IMR-90 (cell line): ENCODE results near the gene ASXL1. TPM values are rescaled to one million over a fixed set of nuclear protein-coding genes. Genes with fewer than 3 reads are reported as not detected.

Experiments used
- ATAC-seq: fragments of 200-7000 bp; cut with Tn5 transposase; 2 replicates; pipeline ENCODE4 v1.9.1; 2020; ENCODE audit warnings: low read depth, mild to moderate bottlenecking, moderate library complexity
- BruUV-seq: library from RNA; stranded (reverse); fragments of 400-500 nt; replicated peaks from 2 replicates; lab custom pipeline; 2021; lab: Mats Ljungman, UMichigan
- CTCF ChIA-PET: fragments of 300-600 bp; formaldehyde crosslinking; extraction: SDS; loops from one replicate; lab custom pipeline; 2021; ENCODE audit warnings: antibody characterized with exemption; lab: Yijun Ruan, JAX
- POLR2A ChIA-PET: fragments of 300-600 bp; sonication (Branson Sonifier 250); formaldehyde crosslinking; loops from one replicate; lab custom pipeline; 2022; ENCODE audit warnings: antibody characterized with exemption; ENCODE audit not compliant: unreplicated experiment; lab: Charles Lee
- DNase-seq: peaks from one replicate; pipeline ENCODE4 v3.0.0; 2013
- H2AFZ ChIP-seq: replicated peaks from 2 replicates; pipeline ENCODE3; 2013; ENCODE audit warnings: low read length, mild to moderate bottlenecking; ENCODE audit not compliant: poor library complexity
- H2AK5ac ChIP-seq: 2 replicates; pipeline ENCODE4 v1.6.1; 2013; ENCODE audit warnings: low read depth, low read length, inconsistent platforms
- H2AK9ac ChIP-seq: replicated peaks from 2 replicates; pipeline ENCODE3; 2013; ENCODE audit warnings: mild to moderate bottlenecking, low read depth, low read length, moderate library complexity; ENCODE audit not compliant: poor library complexity
- H2BK120ac ChIP-seq: 2 replicates; pipeline ENCODE4 v1.6.1; 2013; ENCODE audit warnings: low read depth, low read length, inconsistent platforms
- H2BK15ac ChIP-seq: 3 replicates; pipeline ENCODE4 v1.6.1; 2013; ENCODE audit warnings: low read depth, low read length, inconsistent platforms
- H2BK20ac ChIP-seq: 2 replicates; pipeline ENCODE4 v1.6.1; 2013; ENCODE audit warnings: low read depth, mild to moderate bottlenecking, inconsistent platforms, low read length, moderate library complexity
- H2BK5ac ChIP-seq: 2 replicates; pipeline ENCODE4 v1.6.1; 2013; ENCODE audit warnings: mild to moderate bottlenecking, low read depth, low read length, inconsistent platforms; ENCODE audit not compliant: poor library complexity, severe bottlenecking
- H3K14ac ChIP-seq: replicated peaks from 2 replicates; pipeline ENCODE4 v1.6.1; 2013; ENCODE audit warnings: low read depth, low read length, inconsistent platforms
- H3K18ac ChIP-seq: 2 replicates; pipeline ENCODE4 v1.6.1; 2013; ENCODE audit warnings: low read depth, low read length, control low read depth
- H3K23ac ChIP-seq: 2 replicates; pipeline ENCODE4 v1.6.1; 2013; ENCODE audit warnings: low read depth, low read length, inconsistent platforms
- H3K27ac ChIP-seq: 2 replicates; pipeline ENCODE4 v1.5.1; 2013; ENCODE audit warnings: mild to moderate bottlenecking, control low read depth, low read length; ENCODE audit not compliant: insufficient read depth
- H3K27me3 ChIP-seq: 2 replicates; pipeline ENCODE4 v1.6.1; 2013; ENCODE audit warnings: low read length; ENCODE audit not compliant: control insufficient read depth, insufficient read depth
- H3K36me3 ChIP-seq: 2 replicates; pipeline ENCODE4 v1.6.1; 2013; ENCODE audit warnings: low read length, mixed read lengths; ENCODE audit not compliant: control insufficient read depth, insufficient read depth
- H3K4ac ChIP-seq: 2 replicates; pipeline ENCODE4 v1.6.1; 2013; ENCODE audit warnings: low read depth, low read length, inconsistent platforms
- H3K4me1 ChIP-seq: 2 replicates; pipeline ENCODE4 v1.6.1; 2013; ENCODE audit warnings: low read length, mixed read lengths; ENCODE audit not compliant: control insufficient read depth, insufficient read depth
- H3K4me2 ChIP-seq: 2 replicates; pipeline ENCODE4 v1.6.1; 2013; ENCODE audit warnings: low read depth, mild to moderate bottlenecking, control low read depth, low read length, moderate library complexity
- H3K4me3 ChIP-seq: 2 replicates; pipeline ENCODE4 v1.5.1; 2013; ENCODE audit warnings: low read depth, mild to moderate bottlenecking, control low read depth, low read length, moderate library complexity; ENCODE audit not compliant: insufficient read depth
- H3K56ac ChIP-seq: 2 replicates; pipeline ENCODE4 v1.6.1; 2013; ENCODE audit warnings: low read length, inconsistent platforms; ENCODE audit not compliant: insufficient read depth; ENCODE audit errors: extremely low read depth
- H3K79me1 ChIP-seq, 2 experiments: 2 replicates each; pipeline ENCODE4 v1.6.1; 2013; ENCODE audit warnings: low read length in 2 of 2, inconsistent platforms in 1 of 2, low read depth in 1 of 2
- H3K9ac ChIP-seq: 2 replicates; pipeline ENCODE4 v1.6.1; 2013; ENCODE audit warnings: low read depth, low read length, control low read depth
- H3K9me1 ChIP-seq: 2 replicates; pipeline ENCODE4 v1.6.1; 2013; ENCODE audit warnings: low read length, inconsistent platforms; ENCODE audit not compliant: insufficient read depth
- H3K9me3 ChIP-seq: 2 replicates; pipeline ENCODE4 v1.6.1; 2013; ENCODE audit warnings: low read length; ENCODE audit not compliant: control insufficient read depth, insufficient read depth
- H4K20me1 ChIP-seq: 2 replicates; pipeline ENCODE4 v1.6.1; 2013; ENCODE audit warnings: low read length, inconsistent platforms; ENCODE audit not compliant: insufficient read depth
- H4K5ac ChIP-seq: 2 replicates; pipeline ENCODE4 v1.6.1; 2013; ENCODE audit warnings: mild to moderate bottlenecking, low read depth, low read length, control low read depth
- H4K8ac ChIP-seq, 2 experiments: 2 replicates each; pipeline ENCODE4 v1.6.1; 2013; ENCODE audit warnings: low read depth in 2 of 2, low read length in 2 of 2, control low read depth in 1 of 2, inconsistent platforms in 1 of 2
- H4K91ac ChIP-seq: 2 replicates; pipeline ENCODE4 v1.6.1; 2013; ENCODE audit warnings: low read depth, low read length, inconsistent platforms; ENCODE audit not compliant: insufficient read depth
- BHLHE40 ChIP-seq: fragments of 150-350 bp; IDR thresholded peaks from 2 replicates; pipeline ENCODE4 v1.6.1; 2016; ENCODE audit warnings: mild to moderate bottlenecking, low read depth, low read length
- CEBPB ChIP-seq: IDR thresholded peaks from 2 replicates; pipeline ENCODE4 v1.6.1; 2012; ENCODE audit warnings: low read depth, low read length, improper control_type of control experiment
- CHD1 ChIP-seq: IDR thresholded peaks from 2 replicates; pipeline ENCODE4 v1.6.1; 2012; ENCODE audit warnings: low read depth, low read length, improper control_type of control experiment
- MAFK ChIP-seq: IDR thresholded peaks from 2 replicates; pipeline ENCODE4 v1.6.1; 2012; ENCODE audit warnings: low read depth, low read length, improper control_type of control experiment
- MAZ ChIP-seq: IDR thresholded peaks from 2 replicates; pipeline ENCODE4 v1.6.1; 2012; ENCODE audit warnings: low read depth, mild to moderate bottlenecking, low read length, improper control_type of control experiment, moderate library complexity, borderline replicate concordance
- NFE2L2 ChIP-seq: fragments of 150-350 bp; IDR thresholded peaks from 2 replicates; pipeline ENCODE4 v1.6.1; 2016; ENCODE audit warnings: low read depth, mild to moderate bottlenecking, low read length
- RCOR1 ChIP-seq: IDR thresholded peaks from 2 replicates; pipeline ENCODE4 v1.6.1; 2012; ENCODE audit warnings: mild to moderate bottlenecking, low read length, improper control_type of control experiment; ENCODE audit not compliant: insufficient replicate concordance
- RFX5 ChIP-seq: IDR thresholded peaks from 2 replicates; pipeline ENCODE4 v1.8.0; 2012; ENCODE audit warnings: low read depth, mild to moderate bottlenecking, low read length, moderate library complexity
- SMC3 ChIP-seq: fragments of 150-350 bp; IDR thresholded peaks from 2 replicates; pipeline ENCODE4 v1.6.1; 2016; ENCODE audit warnings: low read depth, mild to moderate bottlenecking, antibody characterized with exemption, low read length, moderate library complexity
- USF2 ChIP-seq: fragments of 150-350 bp; IDR thresholded peaks from 2 replicates; pipeline ENCODE4 v1.6.1; 2017; ENCODE audit warnings: mild to moderate bottlenecking, antibody characterized with exemption, low read length, low read depth
- WGBS, 2 experiments: methylation state at CpG; one replicate each; pipeline versions ENCODE4 v1.1.5 to v1.1.7; 2013; ENCODE audit warnings: missing lambda C conversion rate in 2 of 2; ENCODE audit not compliant: insufficient read length in 1 of 2; ENCODE audit errors: extremely low coverage in 2 of 2; 5-methylcytosine and 5-hydroxymethylcytosine counted together
- dilution Hi-C: fragments of 300-500 bp; cut with HindIII; formaldehyde crosslinking; loops from one replicate; pipeline ENCODE4 v1.14.3; 2018; ENCODE audit warnings: low sequenced_read_pairs; ENCODE audit not compliant: unreplicated experiment
- in situ Hi-C: fragments of 300-500 bp; cut with MboI; formaldehyde crosslinking; loops from 3 replicates; pipeline ENCODE4 v1.14.3; 2019; ENCODE audit warnings: low sequenced_read_pairs, inconsistent platforms, mixed read lengths
- intact Hi-C: fragments of 100-400 bp; cut with micrococcal nuclease; formaldehyde crosslinking; loops from 2 replicates; pipeline ENCODE4 v1.10.0; 2022
- polyA plus RNA-seq, 3 experiments: library from polyadenylated mRNA; depleted of rRNA; stranded (reverse); fragments of >200 nt; gene quantifications; 2 replicates each; pipeline ENCODE4 v1.2.3, GENCODE V29; 2012; ENCODE audit warnings: low replicate concordance in 1 of 3
- total RNA-seq: library from RNA; depleted of rRNA; stranded (reverse); fragments of >200 nt; gene quantifications from 2 replicates; pipeline ENCODE4 v1.2.3, GENCODE V29; 2012
- TF ChIP-seq, protein P1 (sequence below): conservative IDR thresholded peaks from 2 replicates; pipeline ENCODE4 v1.5.1; 2012; ENCODE audit warnings: mild to moderate bottlenecking, low read depth, low read length, improper control_type of control experiment

ASXL1 gene
- total and polyA plus RNA-seq, 2 of the 4 experiments (the other 2 are of a cell fraction): 29.9 to 37.1 TPM

GRCh38 chr20:32436142-32436861 lies 78.2 kb downstream of the ASXL1 start:
- dilution Hi-C loops: no loop called here
- Histone ChIP-seq H2BK5ac (no peak overlapping the region), H3K4me1 (peaks cover 7% of the 10 kb centered on the region), H3K9ac (no peak overlapping the region), H4K20me1 (peaks cover 53% of the 10 kb centered on the region), H3K27ac (no peak overlapping the region), H2BK15ac (no peak overlapping the region), H3K4ac (no peak overlapping the region), H2AFZ (no peak overlapping the region), H4K8ac (no peak overlapping the region), H3K14ac (no peak overlapping the region), H4K5ac (no peak overlapping the region), H3K9me3 (no peaks in the 10 kb centered on the region), H2BK120ac (no peak overlapping the region), H2AK5ac (no peak overlapping the region), H2AK9ac (no peak overlapping the region), H3K56ac (no peak overlapping the region), H2BK20ac (no peak overlapping the region), H3K36me3 (peaks cover 68% of the 10 kb centered on the region), H3K4me3 (no peak overlapping the region), H3K23ac (no peak overlapping the region), H3K18ac (no peak overlapping the region), H3K9me1 (peaks cover 44% of the 10 kb centered on the region), H4K91ac (no peak overlapping the region), H3K27me3 (no peaks in the 10 kb centered on the region), H3K79me1 (peaks cover 36 to 76% of the 10 kb centered on the region in 2 experiments), H3K4me2 (no peak overlapping the region)
- in situ Hi-C loops: no loop called here
- DNase-seq (no peak), ATAC-seq (no peak)
- 100% methylated on average over 3 of the region's 11 CpGs; no CpG with 5 or more reads in 1 of the 2 experiments for WGBS, 2 experiments
- intact Hi-C loops: loop anchor here (5.0 kb wide), 1 partner anchor 99 kb away; no protein-coding TSS in a partner anchor
- ChIA-PET POLR2A (no interaction called here), CTCF (no interaction called here)
- TF ChIP-seq NFE2L2 (no peak), BHLHE40 (no peak), MAZ (no peak), RCOR1 (no peak), MAFK (no peak), SMC3 (no peak), RFX5 (no peak), CHD1 (no peak), CEBPB (no peak), USF2 (no peak)
- TF ChIP-seq, protein P1, sequence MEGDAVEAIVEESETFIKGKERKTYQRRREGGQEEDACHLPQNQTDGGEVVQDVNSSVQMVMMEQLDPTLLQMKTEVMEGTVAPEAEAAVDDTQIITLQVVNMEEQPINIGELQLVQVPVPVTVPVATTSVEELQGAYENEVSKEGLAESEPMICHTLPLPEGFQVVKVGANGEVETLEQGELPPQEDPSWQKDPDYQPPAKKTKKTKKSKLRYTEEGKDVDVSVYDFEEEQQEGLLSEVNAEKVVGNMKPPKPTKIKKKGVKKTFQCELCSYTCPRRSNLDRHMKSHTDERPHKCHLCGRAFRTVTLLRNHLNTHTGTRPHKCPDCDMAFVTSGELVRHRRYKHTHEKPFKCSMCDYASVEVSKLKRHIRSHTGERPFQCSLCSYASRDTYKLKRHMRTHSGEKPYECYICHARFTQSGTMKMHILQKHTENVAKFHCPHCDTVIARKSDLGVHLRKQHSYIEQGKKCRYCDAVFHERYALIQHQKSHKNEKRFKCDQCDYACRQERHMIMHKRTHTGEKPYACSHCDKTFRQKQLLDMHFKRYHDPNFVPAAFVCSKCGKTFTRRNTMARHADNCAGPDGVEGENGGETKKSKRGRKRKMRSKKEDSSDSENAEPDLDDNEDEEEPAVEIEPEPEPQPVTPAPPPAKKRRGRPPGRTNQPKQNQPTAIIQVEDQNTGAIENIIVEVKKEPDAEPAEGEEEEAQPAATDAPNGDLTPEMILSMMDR: no peak
- no TSS peak for BruUV-seq
